Upper lobe of left lung (tissue), 6 donors: Measurements from ENCODE around the gene DOCK4. TPM values are rescaled to one million over a fixed set of nuclear protein-coding genes. Genes with fewer than 3 reads are reported as not detected.

Source experiments
- ATAC-seq, 2 donors: fragments of 200-7000 bp; cut with Tn5 transposase; one replicate each; pipeline ENCODE4 v1.9.1; 2022; ENCODE audit warnings: mild to moderate bottlenecking in 2 of 2, moderate library complexity in 2 of 2; ENCODE audit not compliant: low FRiP score in 2 of 2
- DNase-seq, 2 donors: peaks; one replicate each; pipeline ENCODE4 v3.0.0-alpha.2; 2019 to 2020
- H3K27ac ChIP-seq, 4 donors: fragments of 200-600 bp; sonication (generic); one replicate each; pipeline ENCODE4 v1.5.1; 2016 to 2019
- H3K27me3 ChIP-seq, 4 donors: fragments of 200-600 bp; sonication (generic); one replicate each; pipeline ENCODE4 v1.5.1; 2017 to 2019
- H3K36me3 ChIP-seq, 4 donors: fragments of 200-600 bp; sonication (generic); one replicate each; pipeline ENCODE4 v1.5.1; 2016 to 2019
- H3K4me1 ChIP-seq, 4 donors: fragments of 200-600 bp; sonication (generic); one replicate each; pipeline ENCODE4 v1.5.1; 2018 to 2019
- H3K4me3 ChIP-seq, 4 donors: fragments of 200-600 bp; sonication (generic); one replicate each; pipeline ENCODE4 v1.5.1; 2017 to 2019; ENCODE audit warnings: mild to moderate bottlenecking in 2 of 4, moderate library complexity in 1 of 4
- H3K9me3 ChIP-seq, 4 donors: fragments of 200-600 bp; sonication (generic); one replicate each; pipeline ENCODE4 v1.5.1; 2018 to 2019
- CTCF ChIP-seq, 6 experiments: fragments of 450-650 bp in 4 of 6; fragments of 200-600 bp in 2 of 6; sonication (generic) in 2 of 6; IDR thresholded peaks; one replicate each; pipeline ENCODE4 v1.5.1; 2016 to 2019; ENCODE audit warnings: antibody characterized with exemption in 6 of 6
- EP300 ChIP-seq, 4 donors: sonication (generic); formaldehyde crosslinking; IDR thresholded peaks; one replicate each; pipeline ENCODE4 v1.5.1; 2017; ENCODE audit warnings: antibody characterized with exemption in 4 of 4, control low read depth in 2 of 4
- POLR2A ChIP-seq, 4 donors: fragments of 450-650 bp; IDR thresholded peaks; one replicate each; pipeline ENCODE4 v1.5.1; 2016 to 2017; ENCODE audit warnings: antibody characterized with exemption in 4 of 4, mild to moderate bottlenecking in 2 of 4
- POLR2AphosphoS5 ChIP-seq, 2 donors: sonication (generic); formaldehyde crosslinking; IDR thresholded peaks; one replicate each; pipeline ENCODE4 v1.5.1; 2017; ENCODE audit warnings: antibody characterized with exemption in 2 of 2
- whole genome bisulfite sequencing, 2 donors: methylation state at CpG; one replicate each; pipeline ENCODE4 v1.1.5; 2017 to 2018; 5-methylcytosine and 5-hydroxymethylcytosine counted together
- total RNA-seq, 6 donors: library from RNA; depleted of rRNA in 4 of 6; stranded (reverse); fragments of >200 nt in 4 of 6; gene quantifications; one replicate each; pipeline versions ENCODE4 v1.1.0 to v1.2.1, GENCODE V29; 2016 to 2021
- donor health status: DM: no; HTN: no; CAD: no; lungs with moderate emphysema.
- donor health status: DM: no; HTN: yes; CAD: no; lungs with severe emphysema.

The DOCK4 gene
- total RNA-seq, 6 donors from 2014 or later, result 53.6 to 166 (median 100) TPM

GRCh38 chr7:112223310-112223709, 17.1 kb upstream of the DOCK4 start:
- WGBS, 2 donors, result 71 to 83% methylated on average over 3 of the region's 3 CpGs
- Histone ChIP-seq H3K36me3 (no peaks in the 10 kb centered on the region), H3K27me3 (no peaks in the 10 kb centered on the region), H3K27ac (no peak overlapping the region), H3K4me3 (no peak overlapping the region), H3K9me3 (no peaks in the 10 kb centered on the region), H3K4me1 (no peaks in the 10 kb centered on the region)
- TF ChIP-seq POLR2AphosphoS5 (IDR thresholded peaks at IDR 0.05), result no peak
- TF ChIP-seq POLR2A (IDR thresholded peaks at IDR 0.05), result no peak
- TF ChIP-seq CTCF (IDR thresholded peaks at IDR 0.05), result no peak
- TF ChIP-seq EP300 (IDR thresholded peaks at IDR 0.05), result no peak
- DNase-seq (no peak), ATAC-seq (no peak)

- DNase-seq (peak in 1 of 2 donors; percentile 55), ATAC-seq (no peak)
- TF ChIP-seq EP300 (IDR thresholded peaks at IDR 0.05), result no peak
- TF ChIP-seq POLR2A (IDR thresholded peaks at IDR 0.05), result no peak
- TF ChIP-seq POLR2AphosphoS5 (IDR thresholded peaks at IDR 0.05), result no peak
- no peak for TF ChIP-seq CTCF (IDR thresholded peaks at IDR 0.05)
- Histone ChIP-seq H3K36me3 (no peaks in the 10 kb centered on the region), H3K9me3 (no peaks in the 10 kb centered on the region), H3K4me1 (no peaks in the 10 kb centered on the region), H3K27me3 (no peaks in the 10 kb centered on the region), H3K4me3 (no peak overlapping the region), H3K27ac (no peak overlapping the region)
- 93% methylated on average over 20 of the region's 20 CpGs for WGBS, 2 donors
Measured at GRCh38 chr7:112220877-112221434, 14.8 kb upstream of the DOCK4 start.

GRCh38 chr7:112215787-112216186, 9.6 kb upstream of the DOCK4 start:
- Histone ChIP-seq H3K9me3 (no peaks in the 10 kb centered on the region), H3K4me3 (no peak overlapping the region), H3K4me1 (peaks cover 17 to 28% (median 20%) of the 10 kb centered on the region in 4 donors), H3K27ac (no peak overlapping the region), H3K36me3 (no peaks in the 10 kb centered on the region), H3K27me3 (no peaks in the 10 kb centered on the region)
- TF ChIP-seq EP300 (IDR thresholded peaks at IDR 0.05), result no peak
- no peak for TF ChIP-seq POLR2A (IDR thresholded peaks at IDR 0.05)
- TF ChIP-seq POLR2AphosphoS5 (IDR thresholded peaks at IDR 0.05), result no peak
- no peak for TF ChIP-seq CTCF (IDR thresholded peaks at IDR 0.05)
- WGBS, 2 donors, result 70 to 72% methylated on average over 4 of the region's 4 CpGs
- DNase-seq (no peak), ATAC-seq (no peak)

GRCh38 chr7:112214883-112215282, 8.7 kb upstream of the DOCK4 start:
- Histone ChIP-seq H3K36me3 (no peaks in the 10 kb centered on the region), H3K27ac (no peak overlapping the region), H3K9me3 (no peaks in the 10 kb centered on the region), H3K4me1 (peaks cover 17 to 31% (median 22%) of the 10 kb centered on the region in 4 donors), H3K4me3 (no peak overlapping the region), H3K27me3 (no peaks in the 10 kb centered on the region)
- WGBS, 2 donors, result 72 to 82% methylated on average over 2 of the region's 2 CpGs
- ATAC-seq (no peak), DNase-seq (no peak)
- no peak for TF ChIP-seq POLR2AphosphoS5 (IDR thresholded peaks at IDR 0.05)
- no peak for TF ChIP-seq CTCF (IDR thresholded peaks at IDR 0.05)
- TF ChIP-seq EP300 (IDR thresholded peaks at IDR 0.05), result no peak
- TF ChIP-seq POLR2A (IDR thresholded peaks at IDR 0.05), result no peak

- peak overlapping the region in 1 of 4 donors; percentile 19 for H3K27ac ChIP-seq
- no peaks in the 10 kb centered on the region for H3K9me3 ChIP-seq
- no peak overlapping the region for H3K4me3 ChIP-seq
- H3K27me3 ChIP-seq, result no peaks in the 10 kb centered on the region
- H3K36me3 ChIP-seq, result no peaks in the 10 kb centered on the region
- H3K4me1 ChIP-seq, result peaks cover 17 to 31% (median 22%) of the 10 kb centered on the region in 4 donors
- ATAC-seq (no peak), DNase-seq (no peak)
- TF ChIP-seq POLR2AphosphoS5 (IDR thresholded peaks at IDR 0.05) (no peak), EP300 (IDR thresholded peaks at IDR 0.05) (no peak), POLR2A (IDR thresholded peaks at IDR 0.05) (no peak), CTCF (IDR thresholded peaks at IDR 0.05) (no peak)
Measured at GRCh38 chr7:112214268-112214667, 8.1 kb upstream of the DOCK4 start.
